Hematopoietic multipotent progenitor cell treated with erythropoietin and hydrocortisone succinate and interleukin-3 and kit ligand, for 6 days (in vitro differentiated cells): ENCODE results near the gene LRIG3.
"Not testable (repeated sequence)": the region's sequence is repeated elsewhere in the genome, so short reads cannot be mapped to it uniquely, and the experiment has no call there.

Experiments used
- DNase-seq: peaks from one replicate; pipeline ENCODE4 v3.0.0-alpha.2; 2015

Gene LRIG3

GRCh38 chr12:58927120-58927519 lies 6.8 kb upstream of the LRIG3 start:
- DNase-seq, result no peak

GRCh38 chr12:58926586-58926985 lies 6.3 kb upstream of the LRIG3 start:
- DNase-seq, result no peak

GRCh38 chr12:58925751-58926150 lies 5.4 kb upstream of the LRIG3 start:
- no peak for DNase-seq

GRCh38 chr12:58925111-58925611 lies 4.9 kb upstream of the LRIG3 start:
- DNase-seq, result peak; percentile 13

- DNase-seq, result no peak
These were observed 4.3 kb upstream of the LRIG3 start for GRCh38 chr12:58924652-58925051.

- DNase-seq, result no peak
These were observed 3.5 kb upstream of the LRIG3 start for GRCh38 chr12:58923781-58924180.

GRCh38 chr12:58922849-58923248 lies 2.5 kb upstream of the LRIG3 start:
- DNase-seq, result no peak

- no peak for DNase-seq
These were observed 907 bp upstream of the LRIG3 start for GRCh38 chr12:58920961-58921861.

- DNase-seq, result no peak
These were observed 838 bp downstream of the LRIG3 start for GRCh38 chr12:58919231-58920101.

- no peak for DNase-seq
These were observed 1.8 kb downstream of the LRIG3 start for GRCh38 chr12:58918469-58918844.

- DNase-seq, result no peak
These were observed 2.4 kb downstream of the LRIG3 start for GRCh38 chr12:58917699-58918468.

- no peak for DNase-seq
These were observed 3.3 kb downstream of the LRIG3 start for GRCh38 chr12:58916921-58917511.

- DNase-seq, result no peak
These were observed 4.1 kb downstream of the LRIG3 start for GRCh38 chr12:58916161-58916621.

GRCh38 chr12:58915634-58916033 lies 4.7 kb downstream of the LRIG3 start:
- no peak for DNase-seq

GRCh38 chr12:58915037-58915436 lies 5.3 kb downstream of the LRIG3 start:
- no peak for DNase-seq

- DNase-seq, result no peak
These were observed 5.8 kb downstream of the LRIG3 start for GRCh38 chr12:58914457-58914856.

- no peak for DNase-seq
These were observed 12.9 kb downstream of the LRIG3 start for GRCh38 chr12:58907391-58907790.

- DNase-seq, result no peak
These were observed 13.4 kb downstream of the LRIG3 start for GRCh38 chr12:58906917-58907316.

GRCh38 chr12:58905422-58905821 lies 14.9 kb downstream of the LRIG3 start:
- DNase-seq, result no peak

- not testable (repeated sequence) for DNase-seq
These were observed 17.6 kb downstream of the LRIG3 start for GRCh38 chr12:58902726-58903125.

GRCh38 chr12:58901664-58902063 lies 18.6 kb downstream of the LRIG3 start:
- no peak for DNase-seq

GRCh38 chr12:58897969-58898368 lies 22.3 kb downstream of the LRIG3 start:
- no peak for DNase-seq
